HG03280 (cell line): Measurements from ENCODE around the gene SAMHD1.
"Not testable (repeated sequence)": the region's sequence is repeated elsewhere in the genome, so short reads cannot be mapped to it uniquely, and the experiment has no call there.

ENCODE experiments used
- ATAC-seq: cut with Tn5 transposase; IDR thresholded peaks from one replicate; pipeline ENCODE4 v1.9.1; 2021; ENCODE audit warnings: mild to moderate bottlenecking, moderate library complexity; ENCODE audit not compliant: unreplicated experiment

SAMHD1 gene

GRCh38 chr20:36951198-36951978, at the start of gene SAMHD1:
Gene SAMHD1, minus strand, starts transcription at chr20:36951708. Its CDS starts 65 bp downstream, at chr20:36951643.
- ATAC-seq = peak; percentile 92

- ATAC-seq = not testable (repeated sequence)
Observed at GRCh38 chr20:37000171-37000570, 48.7 kb upstream of the SAMHD1 start.

DNA sequence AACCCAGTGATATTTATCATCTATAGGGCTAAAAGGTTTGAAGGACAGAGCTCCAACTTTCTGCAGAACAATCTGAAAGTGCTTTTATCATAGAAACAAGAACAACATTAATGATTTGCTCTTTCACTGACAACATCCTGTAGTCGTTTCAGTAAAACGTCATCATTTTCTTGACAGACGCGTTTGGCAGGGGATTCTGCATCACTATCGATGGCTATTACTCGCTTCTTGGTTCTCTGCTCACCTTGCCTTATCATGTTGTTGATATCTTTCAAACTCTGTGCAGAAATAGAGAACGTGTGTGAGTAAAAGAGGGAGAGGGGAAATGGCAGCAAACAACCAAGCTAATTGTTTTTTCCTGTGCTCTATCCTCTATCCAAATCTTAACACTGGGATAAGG, 47.1 kb upstream of the SAMHD1 start:
- ATAC-seq = no peak

- no peak for ATAC-seq
Observed at GRCh38 chr20:36997121-36997520, 45.6 kb upstream of the SAMHD1 start.

DNA sequence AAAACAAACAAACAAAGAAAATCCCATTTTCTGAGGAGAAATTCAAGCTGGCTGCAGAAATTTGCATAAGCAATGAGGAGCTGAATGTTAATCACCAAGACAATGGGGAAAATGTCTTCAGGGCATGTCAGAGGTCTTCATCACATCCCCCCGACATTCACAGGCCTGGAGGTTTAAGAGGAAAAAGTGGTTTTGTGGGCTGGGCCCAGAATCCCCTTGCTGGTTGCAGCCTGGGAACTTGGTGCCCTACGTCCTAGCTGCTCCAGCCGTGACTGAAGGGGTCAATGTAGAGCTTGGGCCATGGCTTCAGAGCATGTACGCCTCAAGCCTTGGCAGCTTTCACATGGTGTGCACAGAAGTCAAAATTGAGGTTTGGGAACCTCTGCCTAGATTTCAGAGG, 42.7 kb upstream of the SAMHD1 start:
- not testable (repeated sequence) for ATAC-seq

DNA sequence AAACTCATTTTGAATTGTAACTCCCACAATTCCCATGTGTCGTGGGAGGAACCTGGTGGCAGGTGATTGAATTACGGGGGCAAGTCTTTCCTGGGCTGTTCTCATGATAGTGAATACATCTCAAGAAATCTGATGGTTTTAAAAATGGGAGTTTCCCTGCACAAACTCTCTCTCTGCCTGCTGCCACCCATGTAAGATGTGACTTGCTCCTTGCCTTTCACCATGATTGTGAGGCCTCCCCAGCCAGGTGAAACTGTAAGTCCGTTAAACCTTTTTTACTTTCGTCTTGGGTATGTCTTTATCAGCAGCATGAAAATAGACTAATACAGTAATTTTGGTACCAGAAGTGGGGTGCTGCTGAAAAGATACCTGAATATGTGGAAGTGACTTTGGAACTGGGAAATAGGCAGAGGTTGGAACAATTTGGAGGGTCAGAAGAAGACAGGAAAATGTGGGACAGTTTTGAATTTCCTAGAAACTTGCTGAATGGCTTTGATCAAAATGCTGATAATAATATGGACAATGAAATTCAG, 41.4 kb upstream of the SAMHD1 start:
- no peak for ATAC-seq

DNA sequence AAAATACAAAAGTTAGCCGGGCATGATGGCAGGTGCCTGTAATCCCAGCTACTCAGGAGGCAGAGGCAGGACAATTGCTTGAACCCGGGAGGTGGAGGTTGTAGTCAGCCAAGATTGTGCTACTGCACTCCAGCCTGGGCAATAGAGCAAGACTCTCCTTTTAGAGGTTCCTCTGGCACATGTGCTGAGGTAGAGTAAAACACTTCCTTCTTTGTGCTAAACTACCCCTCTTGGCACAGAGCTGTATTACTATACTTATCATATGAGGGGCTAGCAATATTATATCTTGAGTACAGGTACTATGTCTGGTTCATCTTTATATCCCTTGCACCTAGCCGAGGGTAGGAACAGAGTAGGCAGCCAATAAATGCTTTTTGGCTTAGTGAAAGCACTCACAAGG, 40.2 kb upstream of the SAMHD1 start:
- no peak for ATAC-seq

- ATAC-seq = no peak
Observed at GRCh38 chr20:36989797-36990196, 38.3 kb upstream of the SAMHD1 start.

- no peak for ATAC-seq
Observed at GRCh38 chr20:36988494-36988966, 37.0 kb upstream of the SAMHD1 start.

DNA sequence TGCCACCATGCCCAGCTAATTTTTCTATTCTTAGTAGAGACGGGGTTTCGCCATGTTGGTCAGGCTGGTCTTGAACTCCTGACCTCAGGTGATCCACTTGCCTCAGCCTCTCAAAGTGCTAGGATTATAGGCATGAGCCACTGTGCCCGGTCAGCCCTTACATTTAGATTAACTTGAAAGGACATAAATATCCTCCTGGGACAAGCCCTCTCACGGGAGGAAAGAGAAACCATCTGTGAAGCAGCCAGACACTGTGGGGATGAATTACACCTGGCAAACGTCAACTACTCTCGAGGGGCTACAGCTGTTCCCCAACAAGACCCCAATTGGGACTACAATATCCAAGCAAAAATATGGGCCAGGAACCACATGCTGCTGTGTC, 32.7 kb upstream of the SAMHD1 start:
- ATAC-seq = no peak

- ATAC-seq = no peak
Observed at GRCh38 chr20:36975099-36975818, 23.8 kb upstream of the SAMHD1 start.

DNA sequence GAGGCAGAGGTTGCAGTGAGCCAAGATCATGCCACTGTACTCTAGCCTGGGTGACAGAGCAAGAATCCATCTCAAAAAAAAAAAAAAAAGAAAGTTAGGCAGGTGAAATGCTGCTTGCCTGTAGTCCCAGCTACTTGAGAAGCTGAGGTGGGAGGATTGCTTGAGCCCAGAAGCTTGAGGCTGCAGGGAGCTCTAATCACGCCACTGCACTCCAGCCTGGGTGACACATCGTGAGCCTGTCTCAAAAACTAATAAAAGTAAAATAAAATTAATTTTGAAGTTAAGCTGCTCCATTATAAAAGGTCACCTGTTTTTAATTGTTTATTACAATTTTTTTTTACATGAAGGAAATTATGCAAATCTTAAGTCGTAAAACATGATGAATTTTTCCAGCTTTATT, 23.2 kb upstream of the SAMHD1 start:
- ATAC-seq = no peak

DNA sequence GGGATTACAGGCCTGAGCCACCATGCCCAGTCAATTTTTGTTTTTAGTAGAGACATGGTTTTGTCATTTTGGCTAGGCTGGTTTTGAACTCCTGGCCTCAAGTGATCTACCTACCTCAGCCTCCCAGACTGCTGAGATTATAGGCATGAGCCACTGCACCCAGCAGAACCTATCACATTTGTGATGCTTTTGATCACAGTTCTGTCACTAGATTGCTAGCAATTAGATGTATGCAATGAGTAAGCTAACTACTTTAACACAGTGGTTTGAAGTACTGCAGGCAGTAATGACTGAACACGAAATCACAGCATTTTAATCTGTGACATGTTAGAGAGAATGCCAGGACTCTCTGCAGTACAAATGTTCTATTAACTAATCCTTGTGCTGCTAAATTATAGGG, 19.6 kb upstream of the SAMHD1 start:
- no peak for ATAC-seq

DNA sequence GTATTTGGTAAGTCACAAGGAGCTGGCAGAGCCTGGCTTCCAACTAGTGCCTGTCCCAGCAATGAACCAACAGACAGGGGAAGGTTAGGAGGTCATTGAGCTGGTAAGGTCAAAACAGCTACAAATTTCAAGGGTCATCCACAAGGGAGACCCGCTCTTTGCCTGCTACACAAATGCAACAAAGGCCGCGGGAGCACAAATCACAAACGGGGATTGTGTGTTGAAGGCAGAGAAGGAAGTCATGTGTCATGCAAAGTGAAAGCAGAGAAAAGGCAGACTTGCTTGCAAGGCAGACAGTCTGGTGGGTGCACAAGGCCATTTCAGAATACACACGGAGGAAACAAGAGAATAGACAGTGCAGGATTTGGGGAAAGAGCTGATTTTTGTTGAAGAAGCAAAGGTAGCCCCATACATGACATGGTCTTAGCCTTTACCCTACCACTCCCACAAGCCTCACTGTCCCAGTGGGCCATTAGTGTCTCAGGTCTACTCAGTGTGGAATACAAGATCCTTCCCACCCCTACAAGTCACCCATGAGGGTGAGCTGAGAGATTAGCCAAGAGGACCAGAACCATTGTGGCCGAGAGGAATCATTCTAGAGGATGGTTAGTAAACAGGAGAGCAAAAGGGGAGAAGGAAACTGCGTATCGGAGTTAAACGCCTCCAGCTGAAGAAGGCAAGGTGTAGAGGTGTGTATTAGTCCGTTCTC, 18.1 kb upstream of the SAMHD1 start:
- ATAC-seq = no peak

- no peak for ATAC-seq
Observed at GRCh38 chr20:36969051-36969450, 17.5 kb upstream of the SAMHD1 start.

- ATAC-seq = no peak
Observed at GRCh38 chr20:36967636-36968035, 16.1 kb upstream of the SAMHD1 start.

DNA sequence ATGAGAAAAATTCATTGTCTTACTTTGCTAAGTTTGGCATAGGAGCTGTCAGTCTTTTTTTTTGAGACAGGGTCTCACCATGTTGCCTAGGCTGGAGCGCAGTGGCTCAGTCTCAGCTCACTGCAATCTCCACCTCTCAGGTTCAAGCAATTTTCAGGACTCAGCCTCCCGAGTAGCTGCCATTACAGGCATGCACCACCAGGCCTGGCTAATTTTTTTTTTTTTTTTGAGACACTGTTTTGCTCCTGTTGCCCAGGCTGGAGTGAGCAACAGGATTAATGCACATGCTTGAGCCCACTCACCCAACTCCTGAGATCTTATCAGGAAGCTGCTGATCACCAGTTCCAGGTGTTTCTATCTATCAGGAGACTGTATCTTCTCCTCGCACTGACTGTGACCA, 15.5 kb upstream of the SAMHD1 start:
- not testable (repeated sequence) for ATAC-seq

DNA sequence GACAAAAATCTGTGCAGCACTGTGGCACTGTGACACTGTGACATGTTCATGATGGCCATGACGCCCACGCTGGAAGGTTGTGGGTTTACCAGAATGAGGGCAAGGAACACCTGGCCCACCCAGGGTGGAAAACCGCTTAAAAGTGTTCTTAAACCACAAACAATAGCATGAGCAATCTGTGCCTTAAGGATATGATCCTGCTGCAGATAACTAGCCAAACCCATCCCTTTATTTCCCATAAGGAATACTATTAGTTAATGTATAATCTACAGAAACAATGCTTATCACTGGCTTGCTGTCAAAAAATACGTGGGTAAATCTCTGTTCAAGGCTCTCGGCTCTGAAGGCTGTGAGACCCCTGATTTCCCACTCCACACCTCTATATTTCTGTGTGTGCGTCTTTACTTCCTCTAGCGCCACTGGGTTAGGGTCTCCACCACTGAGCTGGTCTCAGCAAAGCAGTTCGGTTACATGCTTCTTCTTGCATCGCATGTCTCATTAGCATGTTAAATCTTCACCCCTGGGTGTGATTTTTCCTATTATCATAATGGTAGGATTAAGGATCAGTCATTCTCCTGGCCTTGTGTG, 10.9 kb upstream of the SAMHD1 start:
- not testable (repeated sequence) for ATAC-seq

DNA sequence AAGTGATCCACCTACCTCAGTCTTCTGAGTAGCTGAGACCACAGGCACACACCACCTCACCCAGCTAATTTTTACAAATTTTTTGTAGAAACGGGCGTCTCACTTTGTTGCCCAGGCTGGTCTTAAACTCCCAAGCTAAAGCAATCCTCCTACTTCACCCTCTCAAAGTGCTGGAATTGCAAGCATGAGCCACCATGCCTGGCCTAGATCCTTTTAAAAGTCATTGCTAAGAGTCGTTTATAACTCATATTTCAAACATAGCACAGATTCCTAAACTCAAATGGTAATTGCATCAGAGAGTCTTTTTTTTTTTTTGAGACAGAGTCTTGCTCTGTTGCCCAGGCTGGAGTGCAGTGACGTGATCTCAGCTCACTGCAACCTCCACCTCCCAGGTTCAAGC, 7.7 kb upstream of the SAMHD1 start:
- no peak for ATAC-seq

DNA sequence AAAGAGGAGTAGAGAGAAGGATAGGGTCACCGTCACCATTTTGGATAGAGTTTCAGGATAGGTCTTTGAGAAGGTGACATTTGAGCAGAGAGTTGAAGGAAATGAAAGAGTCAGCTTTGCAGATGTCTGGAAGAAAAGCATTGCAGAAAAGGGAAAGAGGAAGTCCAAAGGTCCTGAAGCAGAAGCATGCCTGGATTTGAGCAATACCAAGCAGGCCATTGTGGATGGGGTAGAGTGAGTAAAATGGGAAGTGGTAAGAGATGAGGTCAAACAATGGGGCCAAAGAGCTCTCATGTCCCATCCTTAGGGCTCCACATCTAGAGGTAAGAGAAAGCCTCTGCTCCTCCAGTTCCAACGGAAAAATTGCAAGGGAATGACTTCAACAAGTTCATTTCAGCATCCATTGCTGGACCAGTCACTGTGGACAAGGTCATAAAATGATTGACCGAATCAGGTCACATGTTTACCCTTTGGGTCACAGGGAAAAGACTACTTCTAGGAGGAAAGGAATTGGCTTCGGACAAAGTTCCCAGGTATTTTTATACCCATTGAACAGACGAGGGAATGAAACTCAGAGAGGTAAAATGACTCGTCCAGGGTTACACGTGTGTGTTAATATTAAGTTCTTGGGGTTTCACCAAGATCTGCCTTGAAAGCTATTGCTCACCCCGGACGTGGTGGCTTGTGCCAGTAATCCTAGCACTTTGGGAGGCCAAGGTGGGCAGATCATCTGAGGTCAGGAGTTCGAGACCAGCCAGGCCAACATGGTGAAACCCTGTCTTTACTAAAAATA, 6.6 kb upstream of the SAMHD1 start:
- ATAC-seq = no peak
